GM12873 (cell line): ENCODE measurements around the gene FAM216A.

ENCODE experiments used
- CTCF ChIP-seq: IDR thresholded peaks from 2 replicates; pipeline ENCODE4 v1.5.1; 2012; ENCODE audit warnings: low read depth, mild to moderate bottlenecking, moderate library complexity, low read length, control low read depth; ENCODE audit not compliant: insufficient read depth; ENCODE audit errors: missing control alignments

The FAM216A gene

GRCh38 chr12:110532644-110533043 is 64.0 kb downstream of the FAM216A start:
- TF ChIP-seq CTCF = no peak

GRCh38 chr12:110533607-110534006 is 65.0 kb downstream of the FAM216A start:
- TF ChIP-seq CTCF = no peak

- TF ChIP-seq CTCF = no peak
Observed at GRCh38 chr12:110534811-110535210, 66.2 kb downstream of the FAM216A start.

- TF ChIP-seq CTCF = no peak
Observed at GRCh38 chr12:110536834-110537604, 68.4 kb downstream of the FAM216A start.

GRCh38 chr12:110537605-110538409 is 69.2 kb downstream of the FAM216A start:
- no peak for TF ChIP-seq CTCF

GRCh38 chr12:110538869-110539622 is 70.4 kb downstream of the FAM216A start:
- no peak for TF ChIP-seq CTCF
